H1 (cell line): ENCODE results near the gene FOXK1. TPM values are rescaled to one million over a fixed set of nuclear protein-coding genes. Genes with fewer than 3 reads are reported as not detected.
A peak's percentile ranks its signal among the peaks of the same experiment; 100 is the strongest.

ENCODE experiments used
- ATF2 ChIP-seq: IDR thresholded peaks from 2 replicates; pipeline ENCODE4 v1.6.1; 2012; ENCODE audit warnings: low read length, inconsistent platforms
- CBX5 ChIP-seq: fragments of 300-800, 300-1000 bp; sonication (generic); IDR thresholded peaks from 2 replicates; pipeline ENCODE4 v1.7.1; 2016; ENCODE audit warnings: antibody characterized with exemption, low read length, low read depth
- CBX8 ChIP-seq: fragments of 300-800, 300-1000 bp; sonication (generic); IDR thresholded peaks from 2 replicates; pipeline ENCODE4 v1.7.1; 2016; ENCODE audit warnings: low read depth, low read length, borderline replicate concordance
- CEBPB ChIP-seq: IDR thresholded peaks from 2 replicates; pipeline ENCODE4 v1.6.1; 2012; ENCODE audit warnings: low read depth, low read length
- CHD1 ChIP-seq: IDR thresholded peaks from 2 replicates; pipeline ENCODE4 v1.6.1; 2012; ENCODE audit warnings: low read depth, low read length, improper control_type of control experiment
- FOSL1 ChIP-seq: IDR thresholded peaks from 2 replicates; pipeline ENCODE4 v1.6.1; 2011; ENCODE audit warnings: mild to moderate bottlenecking, low read depth, low read length, moderate library complexity; ENCODE audit not compliant: insufficient read depth
- KDM1A ChIP-seq: fragments of 200-600, 300-600 bp; sonication (generic); IDR thresholded peaks from 2 replicates; pipeline ENCODE4 v1.7.1; 2016; ENCODE audit warnings: mild to moderate bottlenecking, low read length, borderline replicate concordance
- MAX ChIP-seq: IDR thresholded peaks from 2 replicates; pipeline ENCODE4 v1.6.1; 2012; ENCODE audit warnings: inconsistent platforms
- POU5F1 ChIP-seq: IDR thresholded peaks from 2 replicates; pipeline ENCODE4 v1.6.1; 2011; ENCODE audit warnings: low read depth, mild to moderate bottlenecking, low read length, moderate library complexity
- RAD21 ChIP-seq, 2 experiments: IDR thresholded peaks in 1 of 2; conservative IDR thresholded peaks in 1 of 2; 2 replicates each; pipeline ENCODE4 v1.6.1; 2011; ENCODE audit warnings: low read depth in 2 of 2, low read length in 2 of 2, improper control_type of control experiment in 1 of 2, inconsistent platforms in 1 of 2, mild to moderate bottlenecking in 1 of 2, moderate library complexity in 1 of 2
- RFX5 ChIP-seq: IDR thresholded peaks from 2 replicates; pipeline ENCODE4 v1.6.1; 2011; ENCODE audit warnings: low read depth, low read length, improper control_type of control experiment, borderline replicate concordance
- RNF2 ChIP-seq: fragments of 200-900, 300-1000 bp; sonication (generic); IDR thresholded peaks from 2 replicates; pipeline ENCODE4 v1.7.1; 2016; ENCODE audit warnings: borderline replicate concordance, low read depth, mild to moderate bottlenecking, antibody characterized with exemption, low read length; ENCODE audit not compliant: poor library complexity, severe bottlenecking; ENCODE audit errors: missing control alignments
- SIN3A ChIP-seq, 2 experiments: IDR thresholded peaks in 1 of 2; conservative IDR thresholded peaks in 1 of 2; 2 replicates each; pipeline ENCODE4 v1.6.1; 2011 to 2012; ENCODE audit warnings: low read length in 2 of 2, improper control_type of control experiment in 1 of 2, low read depth in 1 of 2, mild to moderate bottlenecking in 1 of 2
- SP4 ChIP-seq: IDR thresholded peaks from 2 replicates; pipeline ENCODE4 v1.6.1; 2012; ENCODE audit warnings: low read length, inconsistent platforms
- TAF7 ChIP-seq: optimal IDR thresholded peaks from 2 replicates; pipeline ENCODE3; 2011; ENCODE audit warnings: low read depth, mild to moderate bottlenecking, inconsistent platforms, low read length, moderate library complexity, borderline replicate concordance
- YY1 ChIP-seq: IDR thresholded peaks from 2 replicates; pipeline ENCODE4 v1.6.1; 2011; ENCODE audit warnings: low read depth, mild to moderate bottlenecking, low read length
- polyA plus RNA-seq, 7 experiments: library from polyadenylated mRNA; depleted of rRNA in 3 of 7; stranded (reverse) in 5 of 7; unstranded in 2 of 7; fragments of >200 nt in 5 of 7; fragments of 200-250 nt in 2 of 7; gene quantifications; 1 replicate in 5 of 7; 2 replicates in 1 of 7; 4 replicates in 1 of 7; pipeline versions ENCODE4 v1.2.1 to v1.2.3, GENCODE V29; 2011 to 2013; ENCODE audit warnings: missing spikeins in 2 of 7, mixed read lengths in 2 of 7
- total RNA-seq: library from RNA; stranded (reverse); fragmentation: NEBNext Ultra II Directional; extraction: Animal tissue kit (Norgen Biotek cat#: 25700); gene quantifications from 2 replicates; pipeline ENCODE4 v1.2.1, GENCODE V29; 2021
- TF ChIP-seq, protein P1 (sequence below): IDR thresholded peaks from 2 replicates; pipeline ENCODE4 v1.6.1; 2011; ENCODE audit warnings: low read length, improper control_type of control experiment
- TF ChIP-seq, protein P2 (sequence below), 3 experiments: IDR thresholded peaks; 1 replicate in 2 of 3; 2 replicates in 1 of 3; pipeline versions ENCODE4 v1.5.1 to v1.6.1; 2011; ENCODE audit warnings: low read length in 3 of 3, mild to moderate bottlenecking in 3 of 3, inconsistent platforms in 2 of 3, low read depth in 1 of 3, moderate library complexity in 1 of 3; ENCODE audit not compliant: insufficient read depth in 1 of 3; ENCODE audit errors: control extremely low read depth in 1 of 3

Gene FOXK1
- total and polyA plus RNA-seq, 2 of the 8 experiments (the other 6 are each of a cell fraction or from before 2014, with no cell fraction given) = 2.0 to 8.5 TPM

- TF ChIP-seq YY1 (no peak), RAD21 (IDR thresholded peaks at IDR 0.05 in 1 of 2, conservative IDR thresholded peaks at IDR 0.05 in 1 of 2; ENCODE audit: low read depth in 2 of 2, low read length in 2 of 2) (no peak), RFX5 (no peak), CEBPB (no peak), CBX8 (no peak), POU5F1 (peak; percentile 82), RNF2 (no peak), KDM1A (no peak), FOSL1 (no peak), SIN3A (conservative IDR thresholded peaks at IDR 0.05 in 1 of 2, IDR thresholded peaks at IDR 0.05 in 1 of 2; ENCODE audit: low read depth in 1 of 2, low read length in 2 of 2) (no peak), MAX (no peak), CBX5 (no peak), SP4 (no peak), ATF2 (no peak), TAF7 (no peak), CHD1 (no peak)
- TF ChIP-seq, protein P1, sequence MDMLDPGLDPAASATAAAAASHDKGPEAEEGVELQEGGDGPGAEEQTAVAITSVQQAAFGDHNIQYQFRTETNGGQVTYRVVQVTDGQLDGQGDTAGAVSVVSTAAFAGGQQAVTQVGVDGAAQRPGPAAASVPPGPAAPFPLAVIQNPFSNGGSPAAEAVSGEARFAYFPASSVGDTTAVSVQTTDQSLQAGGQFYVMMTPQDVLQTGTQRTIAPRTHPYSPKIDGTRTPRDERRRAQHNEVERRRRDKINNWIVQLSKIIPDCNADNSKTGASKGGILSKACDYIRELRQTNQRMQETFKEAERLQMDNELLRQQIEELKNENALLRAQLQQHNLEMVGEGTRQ = no peak
- TF ChIP-seq, protein P2, sequence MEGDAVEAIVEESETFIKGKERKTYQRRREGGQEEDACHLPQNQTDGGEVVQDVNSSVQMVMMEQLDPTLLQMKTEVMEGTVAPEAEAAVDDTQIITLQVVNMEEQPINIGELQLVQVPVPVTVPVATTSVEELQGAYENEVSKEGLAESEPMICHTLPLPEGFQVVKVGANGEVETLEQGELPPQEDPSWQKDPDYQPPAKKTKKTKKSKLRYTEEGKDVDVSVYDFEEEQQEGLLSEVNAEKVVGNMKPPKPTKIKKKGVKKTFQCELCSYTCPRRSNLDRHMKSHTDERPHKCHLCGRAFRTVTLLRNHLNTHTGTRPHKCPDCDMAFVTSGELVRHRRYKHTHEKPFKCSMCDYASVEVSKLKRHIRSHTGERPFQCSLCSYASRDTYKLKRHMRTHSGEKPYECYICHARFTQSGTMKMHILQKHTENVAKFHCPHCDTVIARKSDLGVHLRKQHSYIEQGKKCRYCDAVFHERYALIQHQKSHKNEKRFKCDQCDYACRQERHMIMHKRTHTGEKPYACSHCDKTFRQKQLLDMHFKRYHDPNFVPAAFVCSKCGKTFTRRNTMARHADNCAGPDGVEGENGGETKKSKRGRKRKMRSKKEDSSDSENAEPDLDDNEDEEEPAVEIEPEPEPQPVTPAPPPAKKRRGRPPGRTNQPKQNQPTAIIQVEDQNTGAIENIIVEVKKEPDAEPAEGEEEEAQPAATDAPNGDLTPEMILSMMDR (IDR thresholded peaks at IDR 0.05; ENCODE audit: control extremely low read depth in 1 of 3, insufficient read depth in 1 of 3, low read depth in 1 of 3, low read length in 3 of 3) = no peak
Measured at GRCh38 chr7:4707217-4707741, 25.2 kb downstream of the FOXK1 start (continued).
